Fibroblast of upper back skin (primary cell): Measurements from ENCODE around the gene KMT2C.

Source experiments
- DNase-seq: peaks from one replicate; pipeline ENCODE4 v3.0.0-alpha.2; 2013

KMT2C gene

GRCh38 chr7:152093717-152094116 is 342.1 kb downstream of the KMT2C start:
- no peak for DNase-seq

- no peak for DNase-seq
Observed at GRCh38 chr7:152090747-152091146, 345.1 kb downstream of the KMT2C start.

DNA sequence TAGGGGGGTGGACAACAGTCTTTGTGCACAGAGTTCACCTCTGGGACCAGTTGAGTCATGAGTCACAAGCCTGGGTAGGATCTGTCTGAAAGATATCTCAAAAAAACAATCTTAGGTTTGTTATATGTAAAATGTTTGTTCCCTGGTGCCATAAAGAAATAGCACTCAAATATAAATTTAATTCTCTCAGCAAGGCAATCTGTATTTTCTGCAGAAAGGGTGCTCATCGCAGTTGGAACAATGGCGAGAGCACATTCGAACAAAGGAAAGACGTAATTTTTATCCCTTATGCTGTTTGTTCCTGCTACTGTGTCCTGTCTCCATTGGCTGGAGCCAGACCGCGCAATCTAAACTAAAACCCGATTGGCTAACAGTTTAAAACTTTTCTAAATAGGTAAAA is 346.6 kb downstream of the KMT2C start:
- DNase-seq, result no peak

GRCh38 chr7:152086513-152086912 is 349.3 kb downstream of the KMT2C start:
- no peak for DNase-seq

DNA sequence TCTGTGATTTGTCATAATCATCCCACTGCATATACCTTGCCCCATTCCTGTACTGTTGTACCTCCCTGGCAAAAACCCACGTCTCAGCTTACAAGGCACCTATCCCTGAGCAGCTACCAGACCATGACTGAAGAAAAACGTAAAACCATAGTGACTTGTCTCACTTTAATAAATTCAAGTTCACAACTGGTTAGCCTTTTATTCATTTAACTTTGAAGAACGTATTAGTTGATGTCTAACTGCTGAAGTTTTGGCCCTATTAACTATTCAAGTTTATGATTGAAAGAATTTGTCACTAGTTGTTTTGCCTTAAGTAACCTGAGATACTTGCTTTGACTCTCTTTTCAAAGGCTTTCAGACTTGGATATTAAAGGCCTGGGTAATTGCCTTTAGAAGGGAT is 350.7 kb downstream of the KMT2C start:
- no peak for DNase-seq
